Transverse colon (tissue), 4 donors: ENCODE results near the gene SHB. TPM values are rescaled to one million over a fixed set of nuclear protein-coding genes. Genes with fewer than 3 reads are reported as not detected.

ENCODE experiments used
- DNase-seq: peaks from one replicate; pipeline ENCODE4 v3.0.0-alpha.2; 2019
- H3K27ac ChIP-seq, 4 donors: fragments of 200-600 bp; sonication (generic); 2 replicates each; pipeline ENCODE4 v1.5.1; 2016 to 2018; ENCODE audit warnings: inconsistent platforms in 4 of 4
- H3K27me3 ChIP-seq: fragments of 200-600 bp; sonication (generic); 2 replicates; pipeline ENCODE4 v1.5.1; 2017; ENCODE audit warnings: inconsistent platforms
- H3K36me3 ChIP-seq, 4 donors: fragments of 200-600 bp; sonication (generic); 2 replicates each; pipeline ENCODE4 v1.5.1; 2017 to 2019; ENCODE audit warnings: inconsistent platforms in 4 of 4
- H3K4me1 ChIP-seq, 4 donors: fragments of 200-600 bp; sonication (generic); 2 replicates each; pipeline ENCODE4 v1.5.1; 2017 to 2020; ENCODE audit warnings: inconsistent platforms in 4 of 4
- H3K4me3 ChIP-seq, 4 donors: fragments of 200-600 bp; sonication (generic); 1 replicate in 1 of 4; 2 replicates in 3 of 4; pipeline versions ENCODE4 v1.5.1 to v1.6.1; 2017 to 2019; ENCODE audit warnings: inconsistent platforms in 4 of 4
- H3K9me3 ChIP-seq, 2 donors: fragments of 200-600 bp; sonication (generic); 2 replicates each; pipeline ENCODE4 v1.5.1; 2017 to 2019; ENCODE audit warnings: inconsistent platforms in 2 of 2
- CTCF ChIP-seq, 5 experiments: fragments of 200-600 bp in 3 of 5; fragments of 450-650 bp in 2 of 5; sonication (generic) in 3 of 5; IDR thresholded peaks; 1 replicate in 2 of 5; 2 replicates in 3 of 5; pipeline ENCODE4 v1.5.1; 2016 to 2017; ENCODE audit warnings: antibody characterized with exemption in 5 of 5, inconsistent platforms in 3 of 5, mild to moderate bottlenecking in 2 of 5, moderate library complexity in 1 of 5
- EP300 ChIP-seq: sonication (generic); formaldehyde crosslinking; IDR thresholded peaks from one replicate; pipeline ENCODE4 v1.6.1; 2017; ENCODE audit warnings: antibody characterized with exemption, low read depth
- POLR2A ChIP-seq: fragments of 450-650 bp; IDR thresholded peaks from one replicate; pipeline ENCODE4 v1.6.1; 2016; ENCODE audit warnings: antibody characterized with exemption, mild to moderate bottlenecking, moderate library complexity
- POLR2AphosphoS5 ChIP-seq, 3 donors: sonication (generic); formaldehyde crosslinking; IDR thresholded peaks; one replicate each; pipeline ENCODE4 v1.6.1; 2016; ENCODE audit warnings: antibody characterized with exemption in 3 of 3
- WGBS, 2 donors: methylation state at CpG; one replicate each; pipeline ENCODE4 v1.1.5; 2018; ENCODE audit warnings: low coverage in 1 of 2; 5-methylcytosine and 5-hydroxymethylcytosine counted together
- in situ Hi-C, 4 donors: fragments of 200-750 bp; cut with MboI; loops; one replicate each; pipeline versions ENCODE4 v1.15.0 to v1.15.1; 2017; ENCODE audit warnings: low sequenced_read_pairs in 3 of 4, low pct_ligation_motif_present in 1 of 4, low pct_unique_long_range_greater_than_20kb in 1 of 4
- intact Hi-C: fragments of 100-400 bp; cut with DNase I; formaldehyde crosslinking; loops from one replicate; pipeline ENCODE4 v1.15.1; 2023; ENCODE audit warnings: low total_unique reads
- total RNA-seq, 4 donors: library from RNA; depleted of rRNA; stranded (reverse); fragments of >200 nt; gene quantifications; one replicate each; pipeline ENCODE4 v1.1.0, GENCODE V29; 2016

Gene SHB
- total RNA-seq, 4 donors from 2014 or later = 11.9 to 33.7 (median 22.2) TPM

DNA sequence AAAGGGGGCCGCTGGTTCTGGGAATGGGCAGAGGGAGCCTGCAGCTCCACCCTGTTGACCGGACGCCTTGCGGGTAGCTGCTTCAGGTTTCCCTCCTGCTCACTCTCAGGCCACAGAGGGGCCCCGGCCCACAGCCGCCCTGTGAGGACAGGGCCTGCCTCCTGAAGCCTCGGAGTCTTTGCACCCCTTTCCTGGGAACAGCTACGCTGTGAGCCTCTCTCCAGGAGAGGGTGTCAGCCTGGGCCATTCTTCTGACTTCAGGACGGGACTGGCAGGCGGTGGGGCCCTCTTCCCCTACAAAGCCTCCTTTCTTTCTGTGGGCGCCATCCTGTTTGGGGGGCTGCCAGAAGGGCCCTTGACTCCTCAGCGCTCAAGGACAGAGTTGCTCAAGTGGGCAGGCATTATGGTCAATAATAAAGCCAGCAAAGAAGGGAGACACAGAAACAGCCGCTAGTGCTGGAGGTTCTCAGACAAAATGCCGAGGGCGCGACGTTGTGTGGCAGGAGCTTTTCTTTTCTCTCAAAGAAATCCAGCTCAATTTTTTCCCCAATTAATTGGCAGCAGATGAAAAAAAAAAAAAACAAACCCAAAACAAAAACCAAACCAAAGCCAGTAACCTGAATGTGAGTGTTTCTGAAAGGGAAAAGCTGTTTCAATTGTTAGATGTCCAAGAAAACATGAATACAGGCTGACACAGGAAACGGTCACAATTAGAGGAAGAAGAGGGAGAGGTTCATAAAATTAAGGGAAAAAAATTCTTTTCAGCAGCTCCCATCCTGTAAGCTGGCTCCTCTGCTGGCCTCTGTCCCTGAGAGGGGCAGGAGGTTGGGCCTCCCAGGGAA lies 152.3 kb downstream of the SHB start:
- H3K36me3 ChIP-seq = no peaks in the 10 kb centered on the region

GRCh38 chr9:37915911-37916470 lies 153.0 kb downstream of the SHB start:
- Histone ChIP-seq H3K36me3 (no peaks in the 10 kb centered on the region), H3K9me3 (no peaks in the 10 kb centered on the region), H3K27me3 (no peaks in the 10 kb centered on the region), H3K4me3 (no peak overlapping the region), H3K4me1 (no peaks in the 10 kb centered on the region), H3K27ac (no peak overlapping the region)
- no peak for TF ChIP-seq POLR2A
- no peak for TF ChIP-seq CTCF (IDR thresholded peaks at IDR 0.05)
- no peak for TF ChIP-seq POLR2AphosphoS5 (IDR thresholded peaks at IDR 0.05)
- no peak for TF ChIP-seq EP300
- DNase-seq = no peak
- WGBS, 2 donors = 86% methylated on average over 14 of the region's 14 CpGs; no CpG with 5 or more reads in 1 of the 2 donors
- in situ Hi-C loops (loop anchor here (10.0 to 25.0 kb wide), 7 partner anchors 146 to 496 kb away; partner anchors contain the start of genes FBXO10 (in 1 of the 4), IGFBPL1 (in 1 of the 4), POLR1E (in 1 of the 4) and SHB (in 1 of the 4)), intact Hi-C loops (loop anchor here (5.0 to 10.0 kb wide), 3 partner anchors 49 to 449 kb away; partner anchors contain the start of gene SHB)

More for the DNA sequence above, 152.3 kb downstream of the SHB start:
- no peak for DNase-seq
- TF ChIP-seq CTCF (IDR thresholded peaks at IDR 0.05) (no peak), EP300 (no peak), POLR2AphosphoS5 (IDR thresholded peaks at IDR 0.05) (no peak), POLR2A (no peak)
- Histone ChIP-seq H3K4me1 (no peaks in the 10 kb centered on the region), H3K27ac (peak overlapping the region; percentile 12 to 25 (median 21)), H3K4me3 (no peak overlapping the region), H3K27me3 (no peaks in the 10 kb centered on the region), H3K9me3 (no peaks in the 10 kb centered on the region)
- intact Hi-C loops (loop anchor here (5.0 to 10.0 kb wide), 3 partner anchors 48 to 448 kb away; partner anchors contain the start of gene SHB), in situ Hi-C loops (loop anchor here (10.0 to 25.0 kb wide), 7 partner anchors 146 to 496 kb away; partner anchors contain the start of genes FBXO10 (in 1 of the 4), IGFBPL1 (in 1 of the 4), POLR1E (in 1 of the 4) and SHB (in 1 of the 4))
- WGBS, 2 donors = 84 to 91% methylated on average over 5 to 14 of the region's 18 CpGs

- H3K36me3 ChIP-seq = no peaks in the 10 kb centered on the region
- no peak overlapping the region for H3K4me3 ChIP-seq
- H3K9me3 ChIP-seq = no peaks in the 10 kb centered on the region
- 83 to 88% methylated on average over 5 to 11 of the region's 11 CpGs for WGBS, 2 donors
- H3K27ac ChIP-seq = no peak overlapping the region
- no peak for DNase-seq
- no peak for TF ChIP-seq POLR2AphosphoS5 (IDR thresholded peaks at IDR 0.05)
- TF ChIP-seq EP300 = no peak
- no peak for TF ChIP-seq POLR2A
- TF ChIP-seq CTCF (IDR thresholded peaks at IDR 0.05) = no peak
- in situ Hi-C loops = loop anchor here (10.0 to 25.0 kb wide), 7 partner anchors 147 to 497 kb away; partner anchors contain the start of genes FBXO10 (in 1 of the 4), IGFBPL1 (in 1 of the 4), POLR1E (in 1 of the 4) and SHB (in 1 of the 4)
- H3K4me1 ChIP-seq = no peaks in the 10 kb centered on the region
- no peaks in the 10 kb centered on the region for H3K27me3 ChIP-seq
- intact Hi-C loops = loop anchor here (5.0 to 10.0 kb wide), 5 partner anchors 50 to 450 kb away; partner anchors contain the start of gene SHB
Measured at GRCh38 chr9:37914701-37915358, 154.2 kb downstream of the SHB start.
